Fibroblast of lung (primary cell): Measurements from ENCODE around the gene FTCDNL1. TPM values are rescaled to one million over a fixed set of nuclear protein-coding genes. Genes with fewer than 3 reads are reported as not detected.

Experiments used
- DNase-seq, 2 donors: peaks; one replicate each; pipeline versions ENCODE4 v3.0.0 to v3.0.0-alpha.2; 2010; ENCODE audit warnings: low read depth in 2 of 2
- H2AFZ ChIP-seq: 2 replicates; pipeline ENCODE4 v1.5.1; 2012; ENCODE audit warnings: low read length, control low read depth, inconsistent platforms
- H3K27ac ChIP-seq: 2 replicates; pipeline ENCODE4 v1.5.1; 2011; ENCODE audit warnings: low read length, control low read depth; ENCODE audit not compliant: insufficient read depth
- H3K27me3 ChIP-seq: 2 replicates; pipeline ENCODE4 v1.5.1; 2011; ENCODE audit warnings: mild to moderate bottlenecking, low read length; ENCODE audit not compliant: control insufficient read depth, insufficient read depth
- H3K36me3 ChIP-seq: 2 replicates; pipeline ENCODE4 v1.5.1; 2011; ENCODE audit warnings: low read length; ENCODE audit not compliant: control insufficient read depth, insufficient read depth
- H3K4me1 ChIP-seq: 2 replicates; pipeline ENCODE4 v1.5.1; 2011; ENCODE audit warnings: low read length; ENCODE audit not compliant: control insufficient read depth, insufficient read depth; ENCODE audit errors: extremely low read depth
- H3K4me2 ChIP-seq: 2 replicates; pipeline ENCODE4 v1.5.1; 2011; ENCODE audit warnings: low read length, control low read depth; ENCODE audit not compliant: insufficient read depth; ENCODE audit errors: extremely low read depth
- H3K4me3 ChIP-seq, 4 experiments: fragments of 200-600 bp in 1 of 4; sonication (generic) in 1 of 4; replicated peaks in 1 of 4; 2 replicates each; pipeline ENCODE4 v1.5.1; 2011 to 2016; ENCODE audit warnings: low read length in 4 of 4, low read depth in 3 of 4, mild to moderate bottlenecking in 3 of 4, control low read depth in 2 of 4, inconsistent platforms in 1 of 4, mixed read lengths in 1 of 4; ENCODE audit not compliant: insufficient read depth in 1 of 4; ENCODE audit errors: control extremely low read depth in 1 of 4
- H3K79me2 ChIP-seq: 2 replicates; pipeline ENCODE4 v1.5.1; 2012; ENCODE audit warnings: mild to moderate bottlenecking, low read length, inconsistent platforms; ENCODE audit not compliant: control insufficient read depth, insufficient read depth
- H3K9ac ChIP-seq: 2 replicates; pipeline ENCODE4 v1.5.1; 2011; ENCODE audit warnings: mild to moderate bottlenecking, low read length, control low read depth; ENCODE audit not compliant: insufficient read depth
- H3K9me3 ChIP-seq: 2 replicates; pipeline ENCODE4 v1.5.1; 2012; ENCODE audit warnings: low read depth, low read length; ENCODE audit not compliant: control insufficient read depth, insufficient read depth
- H4K20me1 ChIP-seq: 2 replicates; pipeline ENCODE4 v1.5.1; 2011; ENCODE audit warnings: low read length; ENCODE audit not compliant: control insufficient read depth, insufficient read depth; ENCODE audit errors: extremely low read depth
- CTCF ChIP-seq, 2 donors: IDR thresholded peaks in 1 of 2; conservative IDR thresholded peaks in 1 of 2; 1 replicate in 1 of 2; 2 replicates in 1 of 2; pipeline ENCODE4 v1.5.1; 2011 to 2012; ENCODE audit warnings: low read length in 2 of 2, control low read depth in 1 of 2, inconsistent platforms in 1 of 2, low read depth in 1 of 2, mild to moderate bottlenecking in 1 of 2
- EZH2 ChIP-seq: IDR thresholded peaks from 2 replicates; pipeline ENCODE4 v1.5.1; 2012; ENCODE audit warnings: low read length, control low read depth, mild to moderate bottlenecking; ENCODE audit errors: missing control alignments
- polyA plus RNA-seq, 2 donors: library from polyadenylated mRNA; depleted of rRNA in 1 of 2; stranded (reverse) in 1 of 2; unstranded in 1 of 2; fragments of >200 nt; gene quantifications; 2 replicates each; pipeline ENCODE4 v1.2.1, GENCODE V29; 2011 to 2012; ENCODE audit warnings: missing spikeins in 1 of 2
- total RNA-seq: library from RNA; depleted of rRNA; stranded (reverse); fragments of >200 nt; gene quantifications from 2 replicates; pipeline ENCODE4 v1.2.1, GENCODE V29; 2014

Gene FTCDNL1
- total and polyA plus RNA-seq, 2 donors (not counting 1 experiment from before 2014, with no cell fraction given) = 1.0 to 3.6 TPM

GRCh38 chr2:199727801-199728200, 123.2 kb downstream of the FTCDNL1 start:
- H3K27ac ChIP-seq = no peak overlapping the region
- no peaks in the 10 kb centered on the region for H3K4me1 ChIP-seq
- H3K79me2 ChIP-seq = no peaks in the 10 kb centered on the region
- H3K4me3 ChIP-seq = no peak overlapping the region
- no peaks in the 10 kb centered on the region for H3K36me3 ChIP-seq
- H2AFZ ChIP-seq = no peak overlapping the region
- no peak overlapping the region for H3K9ac ChIP-seq
- TF ChIP-seq EZH2 = no peak
- TF ChIP-seq CTCF (conservative IDR thresholded peaks at IDR 0.05 in 1 of 2, IDR thresholded peaks at IDR 0.05 in 1 of 2; ENCODE audit: low read depth in 1 of 2, low read length in 2 of 2) = no peak
- H3K4me2 ChIP-seq = no peak overlapping the region
- no peaks in the 10 kb centered on the region for H4K20me1 ChIP-seq
- H3K27me3 ChIP-seq = no peaks in the 10 kb centered on the region
- H3K9me3 ChIP-seq = no peaks in the 10 kb centered on the region
- no peak for DNase-seq

- no peaks in the 10 kb centered on the region for H3K36me3 ChIP-seq
- H4K20me1 ChIP-seq = no peaks in the 10 kb centered on the region
- no peak for DNase-seq
- TF ChIP-seq CTCF (conservative IDR thresholded peaks at IDR 0.05 in 1 of 2, IDR thresholded peaks at IDR 0.05 in 1 of 2; ENCODE audit: low read depth in 1 of 2, low read length in 2 of 2) (no peak), EZH2 (no peak)
- H2AFZ ChIP-seq = no peak overlapping the region
- no peak overlapping the region for H3K4me2 ChIP-seq
- H3K27me3 ChIP-seq = no peaks in the 10 kb centered on the region
- no peaks in the 10 kb centered on the region for H3K4me1 ChIP-seq
- no peak overlapping the region for H3K27ac ChIP-seq
- H3K79me2 ChIP-seq = no peaks in the 10 kb centered on the region
- no peak overlapping the region for H3K9ac ChIP-seq
- H3K4me3 ChIP-seq = no peak overlapping the region
- H3K9me3 ChIP-seq = no peaks in the 10 kb centered on the region
Measured at GRCh38 chr2:199727306-199727705, 123.7 kb downstream of the FTCDNL1 start.

DNA sequence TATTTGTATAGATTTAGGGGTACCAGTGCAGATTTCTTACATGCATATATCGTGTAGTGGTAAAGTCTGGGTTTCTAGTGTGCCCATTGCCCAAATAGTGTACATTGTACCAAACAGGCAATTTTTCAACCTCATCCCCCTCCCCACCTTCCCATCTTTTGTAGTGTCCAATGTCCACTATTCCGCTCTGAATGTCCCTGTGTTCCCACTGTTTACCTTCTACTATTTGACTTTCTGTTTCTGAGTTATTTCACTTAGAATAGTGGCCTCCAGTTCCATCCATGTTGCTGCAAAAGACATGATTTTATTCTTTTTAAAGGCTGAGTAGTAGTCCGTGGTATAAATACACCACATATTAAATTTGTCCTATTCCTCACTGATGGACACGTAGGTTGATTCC, 132.9 kb downstream of the FTCDNL1 start:
- H2AFZ ChIP-seq = no peak overlapping the region
- H4K20me1 ChIP-seq = no peaks in the 10 kb centered on the region
- H3K9me3 ChIP-seq = no peaks in the 10 kb centered on the region
- DNase-seq = no peak
- no peak overlapping the region for H3K9ac ChIP-seq
- no peak for TF ChIP-seq CTCF (conservative IDR thresholded peaks at IDR 0.05 in 1 of 2, IDR thresholded peaks at IDR 0.05 in 1 of 2; ENCODE audit: low read depth in 1 of 2, low read length in 2 of 2)
- no peak for TF ChIP-seq EZH2
- H3K4me1 ChIP-seq = no peaks in the 10 kb centered on the region
- no peaks in the 10 kb centered on the region for H3K27me3 ChIP-seq
- H3K4me3 ChIP-seq = no peak overlapping the region
- H3K4me2 ChIP-seq = no peak overlapping the region
- no peaks in the 10 kb centered on the region for H3K36me3 ChIP-seq
- no peaks in the 10 kb centered on the region for H3K79me2 ChIP-seq
- H3K27ac ChIP-seq = no peak overlapping the region
